Tibial nerve (tissue), 3 donors: ENCODE measurements around the gene SCN3B.

Experiments
- CTCF ChIP-seq, 5 experiments: fragments of 200-600 bp in 3 of 5; fragments of 450-650 bp in 2 of 5; sonication (generic) in 3 of 5; IDR thresholded peaks; one replicate each; pipeline ENCODE4 v1.5.1; 2016 to 2019; ENCODE audit warnings: antibody characterized with exemption in 5 of 5, mild to moderate bottlenecking in 3 of 5, moderate library complexity in 2 of 5
- POLR2A ChIP-seq, 2 donors: fragments of 450-650 bp; IDR thresholded peaks; one replicate each; pipeline ENCODE4 v1.6.1; 2017; ENCODE audit warnings: antibody characterized with exemption in 2 of 2, mild to moderate bottlenecking in 2 of 2, moderate library complexity in 2 of 2

DNA sequence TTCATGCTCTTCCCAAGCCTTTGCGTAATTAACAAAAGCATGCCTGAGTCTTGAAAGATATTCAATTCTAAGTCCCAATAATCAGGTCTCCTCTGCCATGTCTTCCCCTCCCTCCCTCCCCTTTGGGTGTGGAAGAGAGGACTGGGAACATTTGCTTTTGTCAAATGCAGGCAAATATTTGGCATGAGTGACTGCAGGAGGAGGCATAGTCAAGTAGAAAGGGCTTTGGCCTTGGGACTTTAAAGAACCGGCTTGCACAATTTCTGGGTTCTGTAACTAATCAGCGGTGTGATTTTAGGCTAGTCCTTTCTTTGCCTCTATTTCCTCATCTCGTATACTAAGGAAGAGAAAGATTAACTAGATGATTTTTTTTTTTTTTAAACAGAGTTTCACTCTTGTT is 59.5 kb downstream of the SCN3B start:
- TF ChIP-seq CTCF (IDR thresholded peaks at IDR 0.05) (no peak), POLR2A (IDR thresholded peaks at IDR 0.05) (no peak)
